Nephron progenitor cell (in vitro differentiated cells): ENCODE data around the gene GLDN.

ENCODE experiments used
- DNase-seq: peaks from one replicate; pipeline ENCODE4 v3.0.0; 2021
- H3K27ac Mint-ChIP-seq: 2 replicates; pipeline ENCODE4 v1.8.0; 2021; ENCODE audit warnings: mild to moderate bottlenecking, moderate library complexity, mixed read lengths
- H3K27me3 Mint-ChIP-seq: 2 replicates; pipeline ENCODE4 v1.8.0; 2021; ENCODE audit warnings: mild to moderate bottlenecking, low read depth, mixed read lengths; ENCODE audit not compliant: poor library complexity
- H3K36me3 Mint-ChIP-seq: 2 replicates; pipeline ENCODE4 v1.8.0; 2021; ENCODE audit warnings: low read depth, mixed read lengths
- H3K4me1 Mint-ChIP-seq: 2 replicates; pipeline ENCODE4 v1.8.0; 2021; ENCODE audit warnings: mixed read lengths
- H3K4me3 Mint-ChIP-seq: 2 replicates; pipeline ENCODE4 v1.8.0; 2021; ENCODE audit warnings: mild to moderate bottlenecking, moderate library complexity, mixed read lengths
- H3K9me3 Mint-ChIP-seq: 2 replicates; pipeline ENCODE4 v1.8.0; 2021; ENCODE audit warnings: mild to moderate bottlenecking, moderate library complexity, mixed read lengths
- TF ChIP-seq, protein P1 (sequence below): fragments of 200-600 bp; sonication (generic); IDR thresholded peaks from 2 replicates; pipeline ENCODE4 v1.5.0; 2021; ENCODE audit warnings: antibody characterized with exemption

Gene GLDN

DNA sequence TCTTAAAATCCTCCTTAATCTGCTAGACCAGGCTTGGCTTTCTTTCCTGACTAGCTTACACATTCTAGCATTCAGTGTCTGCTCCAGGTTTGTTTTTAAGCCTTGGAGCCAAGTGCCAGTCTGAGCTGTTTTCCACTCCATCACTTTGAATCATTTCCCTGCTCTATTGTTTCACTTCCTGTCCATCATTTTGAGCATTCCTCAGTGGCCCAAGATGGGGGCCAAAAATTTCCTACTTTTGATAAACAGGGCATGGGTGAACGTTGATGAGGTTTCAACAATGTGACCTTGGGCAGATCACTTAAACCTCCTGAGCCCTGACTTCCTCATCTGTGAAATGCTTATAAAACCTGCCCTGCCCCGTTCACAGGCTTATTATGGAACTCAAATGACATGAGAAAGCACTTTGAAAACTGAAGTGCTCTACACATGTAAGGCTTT lies 7.4 kb upstream of the GLDN start:
- no peak for DNase-seq
- H3K9me3 Mint-ChIP-seq = no peaks in the 10 kb centered on the region
- peaks cover 3% of the 10 kb centered on the region for H3K4me1 Mint-ChIP-seq
- no peak overlapping the region for H3K27ac Mint-ChIP-seq
- TF ChIP-seq, protein P1, sequence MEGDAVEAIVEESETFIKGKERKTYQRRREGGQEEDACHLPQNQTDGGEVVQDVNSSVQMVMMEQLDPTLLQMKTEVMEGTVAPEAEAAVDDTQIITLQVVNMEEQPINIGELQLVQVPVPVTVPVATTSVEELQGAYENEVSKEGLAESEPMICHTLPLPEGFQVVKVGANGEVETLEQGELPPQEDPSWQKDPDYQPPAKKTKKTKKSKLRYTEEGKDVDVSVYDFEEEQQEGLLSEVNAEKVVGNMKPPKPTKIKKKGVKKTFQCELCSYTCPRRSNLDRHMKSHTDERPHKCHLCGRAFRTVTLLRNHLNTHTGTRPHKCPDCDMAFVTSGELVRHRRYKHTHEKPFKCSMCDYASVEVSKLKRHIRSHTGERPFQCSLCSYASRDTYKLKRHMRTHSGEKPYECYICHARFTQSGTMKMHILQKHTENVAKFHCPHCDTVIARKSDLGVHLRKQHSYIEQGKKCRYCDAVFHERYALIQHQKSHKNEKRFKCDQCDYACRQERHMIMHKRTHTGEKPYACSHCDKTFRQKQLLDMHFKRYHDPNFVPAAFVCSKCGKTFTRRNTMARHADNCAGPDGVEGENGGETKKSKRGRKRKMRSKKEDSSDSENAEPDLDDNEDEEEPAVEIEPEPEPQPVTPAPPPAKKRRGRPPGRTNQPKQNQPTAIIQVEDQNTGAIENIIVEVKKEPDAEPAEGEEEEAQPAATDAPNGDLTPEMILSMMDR = no peak
- H3K27me3 Mint-ChIP-seq = peaks cover 15% of the 10 kb centered on the region
- no peaks in the 10 kb centered on the region for H3K36me3 Mint-ChIP-seq
- no peak overlapping the region for H3K4me3 Mint-ChIP-seq

DNA sequence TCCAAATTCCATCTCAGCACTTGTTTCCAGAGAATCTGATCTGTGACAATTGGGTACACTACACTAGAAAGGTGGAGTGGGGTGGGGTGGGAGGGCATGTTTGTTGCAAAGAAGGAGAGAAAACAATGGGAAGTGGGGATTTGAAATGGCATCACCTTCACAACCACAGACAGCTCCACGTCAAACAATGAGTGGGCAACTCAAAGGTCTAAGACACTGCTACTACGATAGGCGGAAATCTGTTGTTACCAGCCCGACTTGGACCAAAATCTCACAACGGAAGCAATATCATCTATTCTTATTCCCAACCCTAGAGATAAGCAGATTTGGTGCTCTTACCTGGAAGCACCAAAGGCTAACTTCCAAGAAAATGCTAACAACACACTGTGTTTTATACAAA lies 6.4 kb upstream of the GLDN start:
- Mint-ChIP-seq H3K27ac (no peak overlapping the region), H3K4me3 (no peak overlapping the region), H3K9me3 (peaks cover 4% of the 10 kb centered on the region), H3K36me3 (no peaks in the 10 kb centered on the region), H3K27me3 (peaks cover 26% of the 10 kb centered on the region), H3K4me1 (peaks cover 3% of the 10 kb centered on the region)
- DNase-seq = no peak
- TF ChIP-seq, protein P1 = no peak

DNA sequence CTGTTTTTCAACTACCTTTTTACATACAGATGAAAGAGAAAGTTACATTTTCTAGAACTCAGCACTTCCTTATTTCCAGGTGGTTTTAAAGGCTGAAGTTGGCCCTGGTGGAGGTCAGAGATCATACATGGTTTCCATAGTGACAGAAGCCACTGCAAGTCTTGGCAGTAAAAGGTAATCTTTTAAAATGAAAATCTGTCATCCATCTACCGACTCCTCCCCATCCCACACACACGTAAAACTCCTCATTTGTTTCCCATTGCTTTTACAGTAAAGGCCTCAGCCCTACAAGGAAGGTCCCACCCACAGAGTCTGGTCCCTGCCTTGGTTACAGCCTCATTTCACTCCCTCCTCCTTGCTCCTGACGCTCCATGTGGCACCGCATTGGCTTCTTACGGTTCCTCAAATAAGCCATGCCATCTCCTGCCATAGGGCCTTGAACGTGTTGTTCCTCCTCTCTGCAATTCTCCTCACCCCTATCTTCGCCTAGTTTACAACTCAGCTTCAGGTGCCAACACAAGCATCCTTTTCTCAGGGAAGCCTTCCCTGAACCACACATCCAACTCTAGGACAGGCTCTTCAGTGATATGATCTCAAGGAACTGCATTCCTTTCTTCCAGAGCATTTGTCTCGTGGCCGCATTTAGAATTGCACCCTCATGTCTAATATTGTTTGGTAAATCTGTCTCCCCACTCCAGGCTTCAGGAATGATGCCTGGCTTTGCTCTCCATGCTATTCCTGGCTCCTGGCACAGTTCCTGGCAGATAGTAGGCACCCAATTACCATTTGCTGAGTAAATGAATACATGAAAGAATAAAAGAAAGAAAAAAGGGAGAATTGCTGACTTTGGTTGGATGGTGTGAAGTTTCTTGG lies 5.7 kb upstream of the GLDN start:
- Mint-ChIP-seq H3K9me3 (peaks cover 4% of the 10 kb centered on the region), H3K4me1 (peaks cover 3% of the 10 kb centered on the region), H3K36me3 (no peaks in the 10 kb centered on the region), H3K27ac (peak overlapping the region; percentile 46), H3K27me3 (peaks cover 33% of the 10 kb centered on the region), H3K4me3 (no peak overlapping the region)
- no peak for DNase-seq
- TF ChIP-seq, protein P1 = no peak

DNA sequence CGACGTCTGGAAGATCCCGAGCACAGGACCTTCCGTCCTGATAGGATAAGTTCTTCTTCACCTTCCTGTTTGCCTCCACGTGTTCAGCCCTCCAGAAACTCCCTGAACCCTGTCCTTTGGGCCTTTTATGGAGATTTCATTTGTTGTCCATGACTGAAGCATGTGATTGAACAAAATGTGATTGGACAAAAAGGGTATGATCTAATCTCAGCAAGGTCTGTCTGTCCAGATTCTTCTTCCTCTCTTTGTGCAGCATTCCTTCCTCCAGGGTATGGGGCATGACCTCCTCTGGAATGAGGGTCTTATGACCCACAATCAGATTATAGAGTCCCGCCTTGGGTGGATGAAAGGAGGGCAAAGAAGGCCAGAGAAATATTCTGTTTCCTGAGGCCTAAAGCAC lies 3.0 kb upstream of the GLDN start, which contains the start of gene CYP19A1:
Gene CYP19A1 (minus strand): TSS at position 101 of the 400 bp plus-strand sequence. CDS start 95,684 bp downstream, outside the sequence.
- Mint-ChIP-seq H3K27me3 (peaks cover 60% of the 10 kb centered on the region), H3K4me3 (no peak within 1 kb of the TSS), H3K4me1 (peaks cover 15% of the 10 kb centered on the region), H3K27ac (no peak within 1 kb of the TSS), H3K36me3 (no peaks in the 10 kb centered on the region), H3K9me3 (peaks cover 4% of the 10 kb centered on the region)
- DNase-seq = no peak
- TF ChIP-seq, protein P1 = no peak

DNA sequence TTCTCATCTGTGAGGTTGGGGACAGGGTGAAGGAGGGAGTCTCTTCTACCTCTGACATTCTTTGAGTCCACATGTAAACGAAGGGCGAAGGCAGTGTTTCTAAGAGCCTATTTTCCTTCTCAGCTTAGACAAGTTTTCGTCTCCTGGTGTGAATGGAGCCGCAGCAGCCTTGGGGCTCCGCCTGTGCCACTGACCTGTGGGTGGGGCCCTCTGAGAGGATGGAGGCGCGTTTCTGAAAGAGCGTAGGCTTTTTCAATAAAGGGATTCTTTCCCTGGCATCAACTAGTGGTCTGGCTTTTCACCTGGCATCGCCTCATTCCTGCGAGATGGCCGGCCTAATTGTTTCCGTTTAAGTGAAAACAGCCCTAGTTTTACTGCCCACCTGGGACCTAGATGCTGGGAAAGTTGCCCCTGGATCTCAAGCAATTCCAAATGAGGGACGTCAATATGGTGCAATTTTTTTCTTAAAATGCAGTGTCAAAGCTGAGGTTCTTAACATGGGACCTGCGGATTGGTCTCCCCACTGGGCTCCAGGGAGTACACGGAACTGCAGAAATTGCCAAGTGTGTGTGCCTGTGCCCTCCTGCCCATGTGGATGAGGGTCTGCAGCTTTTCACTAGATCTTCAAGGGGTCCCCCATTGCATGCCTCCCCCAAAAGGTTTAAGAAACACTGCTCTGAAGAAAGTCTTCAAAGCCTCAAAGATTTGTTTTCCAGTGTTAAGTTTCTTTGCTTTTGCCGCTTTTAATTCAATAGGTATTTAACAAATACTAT lies 958 bp downstream of the GLDN start:
- peaks cover 6% of the 10 kb centered on the region for H3K9me3 Mint-ChIP-seq
- H3K4me3 Mint-ChIP-seq = peak overlapping the region; percentile 74
- peaks cover 12% of the 10 kb centered on the region for H3K4me1 Mint-ChIP-seq
- H3K27me3 Mint-ChIP-seq = peaks cover 80% of the 10 kb centered on the region
- no peaks in the 10 kb centered on the region for H3K36me3 Mint-ChIP-seq
- TF ChIP-seq, protein P1 = no peak
- no peak for DNase-seq
- H3K27ac Mint-ChIP-seq = no peak overlapping the region
